ENCODE measurements around the gene TRMT10B.

DNA sequence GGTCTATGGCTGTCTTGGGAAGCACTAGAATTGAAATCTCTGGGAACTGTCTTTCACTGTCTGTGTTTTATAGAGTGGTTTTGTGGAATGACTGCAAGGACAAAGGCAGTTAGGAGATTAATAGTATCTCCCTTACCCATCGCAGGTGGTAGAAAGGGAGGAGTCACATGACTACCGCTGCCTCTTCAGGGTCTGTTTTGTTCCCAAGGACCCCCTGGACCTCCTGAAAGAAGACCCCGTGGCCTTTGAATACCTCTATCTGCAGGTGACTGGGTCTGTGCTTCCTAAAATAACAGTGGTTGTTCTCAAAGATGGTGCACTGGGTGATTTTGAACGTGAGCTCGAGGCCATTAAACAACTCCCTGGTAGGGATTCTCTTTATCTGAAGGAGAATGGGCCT, 22.8 kb upstream of the TRMT10B start:
- TF ChIP-seq, protein P1, sequence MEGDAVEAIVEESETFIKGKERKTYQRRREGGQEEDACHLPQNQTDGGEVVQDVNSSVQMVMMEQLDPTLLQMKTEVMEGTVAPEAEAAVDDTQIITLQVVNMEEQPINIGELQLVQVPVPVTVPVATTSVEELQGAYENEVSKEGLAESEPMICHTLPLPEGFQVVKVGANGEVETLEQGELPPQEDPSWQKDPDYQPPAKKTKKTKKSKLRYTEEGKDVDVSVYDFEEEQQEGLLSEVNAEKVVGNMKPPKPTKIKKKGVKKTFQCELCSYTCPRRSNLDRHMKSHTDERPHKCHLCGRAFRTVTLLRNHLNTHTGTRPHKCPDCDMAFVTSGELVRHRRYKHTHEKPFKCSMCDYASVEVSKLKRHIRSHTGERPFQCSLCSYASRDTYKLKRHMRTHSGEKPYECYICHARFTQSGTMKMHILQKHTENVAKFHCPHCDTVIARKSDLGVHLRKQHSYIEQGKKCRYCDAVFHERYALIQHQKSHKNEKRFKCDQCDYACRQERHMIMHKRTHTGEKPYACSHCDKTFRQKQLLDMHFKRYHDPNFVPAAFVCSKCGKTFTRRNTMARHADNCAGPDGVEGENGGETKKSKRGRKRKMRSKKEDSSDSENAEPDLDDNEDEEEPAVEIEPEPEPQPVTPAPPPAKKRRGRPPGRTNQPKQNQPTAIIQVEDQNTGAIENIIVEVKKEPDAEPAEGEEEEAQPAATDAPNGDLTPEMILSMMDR (IDR thresholded peaks at IDR 0.05; ENCODE audit: insufficient read depth, low read depth, low read length), result no peak
- no peak for TF ChIP-seq EZH2 (IDR thresholded peaks at IDR 0.05; ENCODE audit: insufficient read depth, low read length)
